ENCODE results near the gene PRUNE2.

Gene PRUNE2

GRCh38 chr9:76571743-76572146, 334.2 kb downstream of the PRUNE2 start:
- Histone ChIP-seq H3K27ac (ENCODE audit: low read depth, low read length) (no peak overlapping the region), H3K4ac (ENCODE audit: low read depth, low read length) (no peak overlapping the region), H3K56ac (ENCODE audit: low read length) (no peak overlapping the region), H3K23ac (ENCODE audit: low read length) (no peak overlapping the region), H4K8ac (ENCODE audit: low read depth, low read length) (no peak overlapping the region), H4K5ac (ENCODE audit: low read length) (no peak overlapping the region), H2BK15ac (replicated peaks; ENCODE audit: low read depth) (no peak overlapping the region), H3K4me1 (ENCODE audit: control insufficient read depth, low read depth, low read length) (no peaks in the 10 kb centered on the region), H3K18ac (ENCODE audit: low read length) (no peak overlapping the region), H3K27me3 (ENCODE audit: insufficient read depth, low read length, poor library complexity) (no peaks in the 10 kb centered on the region), H2BK120ac (ENCODE audit: low read depth, low read length) (no peak overlapping the region), H3K36me3 (ENCODE audit: control insufficient read depth, insufficient read depth, low read length) (no peaks in the 10 kb centered on the region), H3K4me2 (ENCODE audit: low read length) (no peak overlapping the region), H2AK5ac (ENCODE audit: low read length) (no peak overlapping the region), H3K4me3 (ENCODE audit: low read length) (no peak overlapping the region), H3K79me2 (ENCODE audit: control insufficient read depth, insufficient read depth, low read length) (no peaks in the 10 kb centered on the region), H3K9ac (ENCODE audit: low read length) (no peak overlapping the region), H3K79me1 (ENCODE audit: low read length) (no peaks in the 10 kb centered on the region), H2BK5ac (ENCODE audit: low read length) (no peak overlapping the region)
- DNase-seq: no peak
- no CpG with 5 or more reads among the region's 37 CpGs for WGBS (ENCODE audit: extremely low coverage, insufficient coverage, low lambda C conversion rate)

GRCh38 chr9:76571288-76571687, 334.6 kb downstream of the PRUNE2 start:
- WGBS (ENCODE audit: extremely low coverage, insufficient coverage, low lambda C conversion rate): no CpG with 5 or more reads among the region's 3 CpGs

GRCh38 chr9:76570826-76571225, 335.1 kb downstream of the PRUNE2 start:
- Histone ChIP-seq H4K8ac (ENCODE audit: low read depth, low read length) (no peak overlapping the region), H3K79me2 (ENCODE audit: control insufficient read depth, insufficient read depth, low read length) (no peaks in the 10 kb centered on the region), H3K79me1 (ENCODE audit: low read length) (no peaks in the 10 kb centered on the region), H2BK120ac (ENCODE audit: low read depth, low read length) (no peak overlapping the region), H4K5ac (ENCODE audit: low read length) (no peak overlapping the region), H3K4me3 (ENCODE audit: low read length) (no peak overlapping the region), H3K18ac (ENCODE audit: low read length) (no peak overlapping the region), H2BK15ac (replicated peaks; ENCODE audit: low read depth) (no peak overlapping the region), H3K4me2 (ENCODE audit: low read length) (no peak overlapping the region), H2AK5ac (ENCODE audit: low read length) (no peak overlapping the region), H3K4ac (ENCODE audit: low read depth, low read length) (no peak overlapping the region), H3K56ac (ENCODE audit: low read length) (no peak overlapping the region), H3K27ac (ENCODE audit: low read depth, low read length) (no peak overlapping the region), H3K23ac (ENCODE audit: low read length) (no peak overlapping the region), H3K9ac (ENCODE audit: low read length) (no peak overlapping the region), H3K27me3 (ENCODE audit: insufficient read depth, low read length, poor library complexity) (no peaks in the 10 kb centered on the region), H3K4me1 (ENCODE audit: control insufficient read depth, low read depth, low read length) (no peaks in the 10 kb centered on the region), H3K36me3 (ENCODE audit: control insufficient read depth, insufficient read depth, low read length) (no peaks in the 10 kb centered on the region), H2BK5ac (ENCODE audit: low read length) (no peak overlapping the region)
- no CpG with 5 or more reads among the region's 2 CpGs for WGBS (ENCODE audit: extremely low coverage, insufficient coverage, low lambda C conversion rate)
- no peak for DNase-seq

More at GRCh38 chr9:76571288-76571687, 334.6 kb downstream of the PRUNE2 start:
- Histone ChIP-seq H3K36me3 (ENCODE audit: control insufficient read depth, insufficient read depth, low read length) (no peaks in the 10 kb centered on the region), H2BK120ac (ENCODE audit: low read depth, low read length) (no peak overlapping the region), H4K5ac (ENCODE audit: low read length) (no peak overlapping the region), H2BK15ac (replicated peaks; ENCODE audit: low read depth) (no peak overlapping the region), H3K27me3 (ENCODE audit: insufficient read depth, low read length, poor library complexity) (no peaks in the 10 kb centered on the region), H3K79me1 (ENCODE audit: low read length) (no peaks in the 10 kb centered on the region), H4K8ac (ENCODE audit: low read depth, low read length) (no peak overlapping the region), H3K56ac (ENCODE audit: low read length) (no peak overlapping the region), H3K4me1 (ENCODE audit: control insufficient read depth, low read depth, low read length) (no peaks in the 10 kb centered on the region), H3K4ac (ENCODE audit: low read depth, low read length) (no peak overlapping the region), H3K4me3 (ENCODE audit: low read length) (no peak overlapping the region), H3K9ac (ENCODE audit: low read length) (no peak overlapping the region), H3K18ac (ENCODE audit: low read length) (no peak overlapping the region), H3K79me2 (ENCODE audit: control insufficient read depth, insufficient read depth, low read length) (no peaks in the 10 kb centered on the region), H2AK5ac (ENCODE audit: low read length) (no peak overlapping the region), H3K4me2 (ENCODE audit: low read length) (no peak overlapping the region), H2BK5ac (ENCODE audit: low read length) (no peak overlapping the region), H3K23ac (ENCODE audit: low read length) (no peak overlapping the region), H3K27ac (ENCODE audit: low read depth, low read length) (no peak overlapping the region)
- DNase-seq: no peak

- Histone ChIP-seq H3K27me3 (ENCODE audit: insufficient read depth, low read length, poor library complexity) (no peaks in the 10 kb centered on the region), H3K4me3 (ENCODE audit: low read length) (no peak overlapping the region), H3K56ac (ENCODE audit: low read length) (no peak overlapping the region), H3K4ac (ENCODE audit: low read depth, low read length) (no peak overlapping the region), H3K36me3 (ENCODE audit: control insufficient read depth, insufficient read depth, low read length) (no peaks in the 10 kb centered on the region), H4K8ac (ENCODE audit: low read depth, low read length) (no peak overlapping the region), H3K4me2 (ENCODE audit: low read length) (no peak overlapping the region), H2BK5ac (ENCODE audit: low read length) (no peak overlapping the region), H3K79me2 (ENCODE audit: control insufficient read depth, insufficient read depth, low read length) (no peaks in the 10 kb centered on the region), H3K79me1 (ENCODE audit: low read length) (no peaks in the 10 kb centered on the region), H3K9ac (ENCODE audit: low read length) (no peak overlapping the region), H3K23ac (ENCODE audit: low read length) (no peak overlapping the region), H2BK15ac (replicated peaks; ENCODE audit: low read depth) (no peak overlapping the region), H3K27ac (ENCODE audit: low read depth, low read length) (no peak overlapping the region), H3K18ac (ENCODE audit: low read length) (no peak overlapping the region), H3K4me1 (ENCODE audit: control insufficient read depth, low read depth, low read length) (no peaks in the 10 kb centered on the region), H2AK5ac (ENCODE audit: low read length) (no peak overlapping the region), H4K5ac (ENCODE audit: low read length) (no peak overlapping the region), H2BK120ac (ENCODE audit: low read depth, low read length) (no peak overlapping the region)
- no peak for DNase-seq
- no CpG with 5 or more reads among the region's 2 CpGs for WGBS (ENCODE audit: extremely low coverage, insufficient coverage, low lambda C conversion rate)
Measured at GRCh38 chr9:76567086-76567485, 338.8 kb downstream of the PRUNE2 start.

GRCh38 chr9:76564297-76564696, 341.6 kb downstream of the PRUNE2 start:
- H4K5ac ChIP-seq (ENCODE audit: low read length): no peak overlapping the region
- no peak overlapping the region for H3K27ac ChIP-seq (ENCODE audit: low read depth, low read length)
- H3K23ac ChIP-seq (ENCODE audit: low read length): no peak overlapping the region
- H4K8ac ChIP-seq (ENCODE audit: low read depth, low read length): no peak overlapping the region
- DNase-seq: no peak
- H2BK15ac ChIP-seq (replicated peaks; ENCODE audit: low read depth): no peak overlapping the region
- no peaks in the 10 kb centered on the region for H3K79me1 ChIP-seq (ENCODE audit: low read length)
- H2BK120ac ChIP-seq (ENCODE audit: low read depth, low read length): no peak overlapping the region
- no peak overlapping the region for H3K4me2 ChIP-seq (ENCODE audit: low read length)
- H3K79me2 ChIP-seq (ENCODE audit: control insufficient read depth, insufficient read depth, low read length): no peaks in the 10 kb centered on the region
- no peak overlapping the region for H3K56ac ChIP-seq (ENCODE audit: low read length)
- H3K27me3 ChIP-seq (ENCODE audit: insufficient read depth, low read length, poor library complexity): no peaks in the 10 kb centered on the region
- H3K36me3 ChIP-seq (ENCODE audit: control insufficient read depth, insufficient read depth, low read length): no peaks in the 10 kb centered on the region
- no peak overlapping the region for H2AK5ac ChIP-seq (ENCODE audit: low read length)
- H3K4me3 ChIP-seq (ENCODE audit: low read length): no peak overlapping the region
- no peak overlapping the region for H3K4ac ChIP-seq (ENCODE audit: low read depth, low read length)
- no peaks in the 10 kb centered on the region for H3K4me1 ChIP-seq (ENCODE audit: control insufficient read depth, low read depth, low read length)
- H2BK5ac ChIP-seq (ENCODE audit: low read length): no peak overlapping the region
- no peak overlapping the region for H3K18ac ChIP-seq (ENCODE audit: low read length)
- H3K9ac ChIP-seq (ENCODE audit: low read length): no peak overlapping the region

GRCh38 chr9:76562511-76562911, 343.4 kb downstream of the PRUNE2 start:
- Histone ChIP-seq H2BK15ac (replicated peaks; ENCODE audit: low read depth) (no peak overlapping the region), H4K8ac (ENCODE audit: low read depth, low read length) (no peak overlapping the region), H3K56ac (ENCODE audit: low read length) (no peak overlapping the region), H3K9ac (ENCODE audit: low read length) (no peak overlapping the region), H3K18ac (ENCODE audit: low read length) (no peak overlapping the region), H3K4me3 (ENCODE audit: low read length) (no peak overlapping the region), H2AK5ac (ENCODE audit: low read length) (no peak overlapping the region), H2BK120ac (ENCODE audit: low read depth, low read length) (no peak overlapping the region), H3K4me2 (ENCODE audit: low read length) (no peak overlapping the region), H3K27ac (ENCODE audit: low read depth, low read length) (no peak overlapping the region), H2BK5ac (ENCODE audit: low read length) (no peak overlapping the region), H3K4me1 (ENCODE audit: control insufficient read depth, low read depth, low read length) (no peaks in the 10 kb centered on the region), H3K23ac (ENCODE audit: low read length) (no peak overlapping the region), H3K27me3 (ENCODE audit: insufficient read depth, low read length, poor library complexity) (no peaks in the 10 kb centered on the region), H4K5ac (ENCODE audit: low read length) (no peak overlapping the region), H3K79me2 (ENCODE audit: control insufficient read depth, insufficient read depth, low read length) (no peaks in the 10 kb centered on the region), H3K79me1 (ENCODE audit: low read length) (no peaks in the 10 kb centered on the region), H3K4ac (ENCODE audit: low read depth, low read length) (no peak overlapping the region), H3K36me3 (ENCODE audit: control insufficient read depth, insufficient read depth, low read length) (no peaks in the 10 kb centered on the region)
- DNase-seq: no peak
